Measurements from ENCODE around the gene RALGPS1.

RALGPS1 gene

DNA sequence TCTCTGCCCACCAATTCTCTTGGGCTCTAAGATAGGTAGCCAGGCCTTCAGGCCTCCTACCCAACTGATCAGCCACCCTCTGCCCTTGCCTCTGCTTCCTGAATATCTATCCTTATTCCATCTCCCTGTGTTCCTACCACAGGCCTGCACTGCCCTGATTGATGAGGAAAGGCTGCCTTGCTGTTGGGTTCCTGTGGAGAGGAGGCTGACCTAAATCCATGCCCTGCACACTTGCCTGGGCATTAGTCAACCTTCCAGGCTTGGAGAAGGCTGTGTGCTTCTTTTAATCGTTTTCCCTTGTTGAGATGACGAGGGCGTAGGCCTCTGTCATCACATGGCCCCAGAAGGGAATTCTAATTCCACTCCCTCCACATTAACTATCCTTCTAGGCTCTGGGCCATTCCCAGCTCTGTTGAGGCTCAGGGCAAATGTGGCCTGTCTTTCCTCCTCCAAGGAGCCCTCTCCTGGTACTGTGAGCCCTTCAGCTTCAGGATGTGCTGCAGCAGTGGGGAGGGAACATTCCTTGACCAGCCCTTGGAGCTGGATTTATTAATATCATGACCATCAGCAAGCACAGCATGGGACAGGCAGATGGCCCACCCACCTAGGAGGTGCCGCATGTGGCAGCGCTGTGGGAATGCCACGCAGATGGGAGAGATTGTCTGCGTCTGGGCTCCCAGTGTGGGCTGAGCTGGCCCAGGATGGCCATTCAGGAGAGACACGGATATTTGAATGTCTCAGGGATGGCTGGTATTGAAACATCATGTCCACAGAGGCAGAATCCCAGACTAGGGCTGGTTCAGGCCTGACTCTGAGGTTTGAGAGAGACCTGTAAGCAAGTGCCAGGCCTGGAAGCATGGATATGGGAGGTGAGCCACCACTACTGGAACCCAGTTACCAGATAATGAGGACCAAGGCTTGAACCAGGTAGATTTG lies 166.9 kb downstream of the RALGPS1 start:
- DNase-seq = no peak

DNA sequence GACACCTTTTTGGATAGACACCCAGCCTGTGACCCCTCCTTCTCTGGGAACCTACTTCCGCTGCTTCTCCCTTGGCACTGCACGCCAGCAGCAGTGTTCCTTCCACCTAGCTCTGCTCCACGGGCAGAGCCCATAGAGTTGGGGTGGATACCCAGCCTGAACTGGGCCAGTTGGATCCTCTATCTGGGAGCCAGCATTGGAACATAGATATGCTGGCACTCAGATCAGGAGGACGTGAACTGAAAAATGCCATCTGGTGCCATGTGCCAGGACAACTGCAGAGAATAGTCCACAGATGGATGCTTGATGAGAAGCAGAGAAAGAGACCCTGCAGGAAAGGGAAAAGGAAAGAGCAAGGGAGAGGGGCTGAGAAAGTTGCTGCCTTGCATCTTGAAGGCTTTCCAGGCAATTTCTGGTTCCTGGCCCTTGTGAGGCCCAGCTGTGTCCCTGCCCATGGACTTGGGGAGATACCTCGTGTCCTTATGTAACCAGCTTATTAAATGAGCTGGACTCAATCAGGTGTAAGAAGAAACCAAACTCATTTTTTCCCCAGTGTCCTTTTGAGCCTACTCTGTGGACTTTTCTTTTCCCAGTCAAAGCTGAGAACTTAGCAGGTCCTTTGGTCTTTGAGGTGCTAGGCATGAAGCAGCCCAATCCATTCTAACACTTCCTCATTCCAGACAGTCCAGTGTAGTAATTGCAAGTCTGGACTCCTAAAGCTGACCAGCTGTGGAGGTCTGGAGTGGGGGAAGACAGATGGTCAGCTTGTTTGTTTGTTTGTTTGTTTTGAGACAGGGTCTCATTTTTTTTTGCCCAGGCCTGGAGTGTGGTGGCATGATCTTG lies 168.8 kb downstream of the RALGPS1 start:
- no peak for DNase-seq

GRCh38 chr9:127084076-127085039 lies 169.8 kb downstream of the RALGPS1 start:
- DNase-seq = no peak

DNA sequence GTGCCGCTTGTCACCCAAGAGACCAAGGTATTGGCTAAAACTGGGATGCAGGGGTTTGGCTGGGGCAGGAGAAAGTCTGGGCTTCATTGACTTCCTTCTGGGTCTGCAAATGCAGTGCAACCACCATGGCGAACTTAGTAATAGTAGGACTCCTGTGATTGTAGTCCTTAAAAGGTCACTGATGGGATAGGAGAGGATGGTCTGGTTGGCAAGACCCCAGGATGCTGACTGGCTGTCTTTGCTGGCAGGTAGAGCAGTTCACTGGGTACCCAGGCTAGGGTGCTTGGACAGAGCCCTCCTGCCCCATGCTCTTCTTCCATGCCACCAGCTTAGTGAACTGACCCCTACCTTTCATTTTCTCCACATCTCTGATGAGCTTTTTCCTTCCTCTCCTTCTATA lies 170.6 kb downstream of the RALGPS1 start:
- DNase-seq = no peak

DNA sequence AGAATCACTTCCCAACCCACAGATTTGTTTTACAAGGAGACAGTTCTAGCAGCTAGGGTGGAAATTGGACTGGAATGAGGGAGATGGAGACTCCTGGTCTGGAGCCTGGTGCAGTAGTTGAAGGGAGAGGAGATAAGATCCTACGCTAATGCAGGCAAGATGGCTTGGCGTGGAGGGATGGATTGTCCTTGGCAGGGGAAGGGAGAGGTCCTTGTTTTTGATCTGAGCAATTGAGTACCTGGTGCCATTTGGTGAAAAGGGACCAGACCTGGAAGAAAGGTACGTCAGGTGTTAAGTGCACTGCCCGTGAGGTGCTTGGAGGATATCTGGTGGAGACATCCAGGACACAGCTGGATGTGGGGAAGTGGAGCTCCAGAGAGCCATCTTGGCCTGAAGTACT lies 172.2 kb downstream of the RALGPS1 start:
- DNase-seq = no peak

DNA sequence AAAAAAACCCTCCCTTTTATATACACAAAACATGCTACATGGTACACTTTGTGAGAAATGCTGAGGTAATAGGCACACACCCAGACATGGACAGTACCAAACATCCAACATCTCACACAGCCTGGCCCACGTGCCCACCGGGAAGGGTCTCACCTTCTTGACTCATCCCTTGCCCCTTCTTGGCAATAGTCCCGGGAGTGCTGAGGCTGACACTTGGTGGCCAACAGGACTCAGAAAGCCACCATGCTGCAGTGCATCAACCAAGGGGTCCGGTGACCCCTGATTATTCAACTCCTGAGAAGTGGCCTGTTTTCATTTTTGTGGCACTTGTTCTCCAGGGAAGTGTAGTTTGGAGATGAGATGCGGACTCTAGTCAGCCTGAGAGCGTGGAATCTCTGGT lies 172.8 kb downstream of the RALGPS1 start:
- DNase-seq = no peak

DNA sequence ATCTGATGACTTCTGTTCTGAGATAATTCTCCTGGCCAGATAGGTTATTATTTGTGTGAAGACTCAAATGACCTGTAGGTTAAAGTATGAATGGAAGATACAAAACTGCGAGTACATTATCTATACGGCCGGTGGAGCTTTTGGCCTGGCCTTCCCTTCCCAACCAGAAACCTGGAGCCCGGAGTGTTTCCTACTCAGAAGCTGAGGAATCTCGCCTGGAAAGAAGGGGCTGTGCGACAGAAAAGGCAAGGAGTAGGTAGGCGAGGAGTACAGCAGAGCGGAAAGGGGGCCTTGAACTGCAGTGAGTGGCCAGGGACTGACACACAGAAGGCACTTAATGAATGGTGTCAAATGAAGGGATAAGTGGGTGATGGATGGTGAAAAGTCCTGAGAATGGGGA lies 173.3 kb downstream of the RALGPS1 start:
- DNase-seq = no peak

- no peak for DNase-seq
Measured at GRCh38 chr9:127088724-127089615, 174.4 kb downstream of the RALGPS1 start.

- no peak for DNase-seq
Measured at GRCh38 chr9:127089631-127090081, 175.1 kb downstream of the RALGPS1 start.

- DNase-seq = no peak
Measured at GRCh38 chr9:127090341-127090985, 175.9 kb downstream of the RALGPS1 start.

DNA sequence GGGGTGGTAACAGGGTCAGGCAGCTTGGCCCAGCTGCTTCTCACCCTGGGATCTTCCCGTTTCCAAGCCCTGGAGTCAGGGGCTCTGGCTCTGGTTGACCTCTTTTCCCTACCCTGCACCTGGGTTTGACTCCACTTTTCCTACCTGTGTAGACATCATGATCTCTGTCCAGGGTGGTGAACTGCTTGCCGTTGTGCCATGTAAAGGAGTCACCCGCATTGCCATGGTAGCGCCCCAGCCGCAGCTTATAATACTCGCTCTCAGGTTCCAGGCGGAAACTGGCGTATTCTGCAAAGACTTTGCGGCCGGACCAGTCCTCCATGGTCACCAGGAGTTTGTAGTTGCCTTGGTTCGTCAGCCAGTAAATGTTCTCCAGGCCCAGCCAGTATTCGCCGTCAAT lies 176.9 kb downstream of the RALGPS1 start:
- DNase-seq = no peak

- no peak for DNase-seq
Measured at GRCh38 chr9:127092041-127092608, 177.5 kb downstream of the RALGPS1 start.

DNA sequence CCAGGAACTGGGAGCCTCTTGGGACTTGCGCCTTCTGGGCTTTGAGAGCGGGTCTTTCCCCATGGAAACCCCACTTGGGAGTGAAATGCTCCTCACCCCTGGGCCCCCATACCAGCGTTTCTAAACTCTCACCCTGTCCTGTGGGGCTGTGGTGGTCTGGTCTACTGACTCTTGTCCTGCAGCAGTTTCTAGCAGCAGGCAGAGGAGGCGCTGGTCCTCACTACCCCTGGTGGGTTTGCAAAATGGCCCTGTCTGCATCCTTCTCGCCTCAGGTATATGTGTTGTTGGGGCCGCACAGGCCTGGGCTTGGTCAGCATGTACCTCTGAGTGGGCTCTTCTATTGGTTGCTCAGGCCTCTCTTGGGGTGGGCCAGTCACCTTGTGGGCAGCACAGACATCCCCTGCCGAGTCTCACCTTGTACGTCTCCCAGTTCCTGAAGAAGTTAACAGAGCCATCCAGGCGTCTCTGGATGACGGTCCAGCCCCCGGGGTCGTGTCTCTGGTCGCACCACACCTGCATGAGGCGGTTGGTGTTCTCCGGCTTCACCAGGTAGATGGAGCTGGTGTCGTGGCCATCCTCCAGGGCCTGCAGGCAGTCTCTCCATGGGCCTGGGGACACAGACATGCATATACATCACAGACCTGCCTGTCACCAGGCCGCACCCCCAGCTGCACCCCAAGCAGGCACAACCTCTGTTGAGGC lies 178.9 kb downstream of the RALGPS1 start:
- no peak for DNase-seq

DNA sequence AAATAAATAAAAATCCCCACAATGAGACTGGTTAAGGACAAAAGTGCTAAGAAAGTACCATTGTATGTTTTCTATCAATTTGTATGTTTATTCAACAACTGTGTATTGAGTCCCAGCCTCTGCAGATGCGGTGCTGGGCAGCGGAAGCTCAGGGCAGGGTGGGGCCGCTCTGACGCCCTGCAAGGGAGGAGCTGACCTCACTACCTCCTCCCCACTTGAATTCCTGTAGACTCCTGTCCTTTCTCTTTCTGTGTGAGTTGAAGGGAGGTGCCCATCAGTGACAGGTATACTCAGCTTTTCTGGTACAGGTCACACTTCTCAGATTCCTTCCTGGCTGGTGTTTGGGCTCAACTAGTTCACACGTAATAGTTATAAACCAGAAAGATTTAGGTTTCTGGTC lies 180.8 kb downstream of the RALGPS1 start:
- DNase-seq = no peak

DNA sequence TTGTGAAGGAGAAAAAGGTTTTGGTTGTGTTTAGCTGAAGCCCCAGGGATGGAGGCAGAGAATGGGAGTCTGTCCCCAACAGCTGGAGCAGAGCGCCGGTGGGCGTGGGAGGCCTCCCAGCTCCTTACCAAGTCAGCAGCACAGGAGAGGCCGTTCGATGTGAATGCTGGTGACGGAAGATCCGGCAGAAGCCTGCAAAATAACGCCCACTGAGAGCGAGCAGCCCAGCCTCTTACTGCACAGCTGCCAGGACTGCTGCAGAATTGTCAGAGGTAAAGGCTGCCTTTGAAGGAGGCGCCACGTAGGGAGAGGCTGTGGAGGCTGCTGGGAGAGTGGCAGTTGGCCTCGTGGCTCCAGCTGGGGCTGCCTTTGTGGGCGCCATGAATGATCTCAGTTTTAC lies 181.6 kb downstream of the RALGPS1 start:
- no peak for DNase-seq

DNA sequence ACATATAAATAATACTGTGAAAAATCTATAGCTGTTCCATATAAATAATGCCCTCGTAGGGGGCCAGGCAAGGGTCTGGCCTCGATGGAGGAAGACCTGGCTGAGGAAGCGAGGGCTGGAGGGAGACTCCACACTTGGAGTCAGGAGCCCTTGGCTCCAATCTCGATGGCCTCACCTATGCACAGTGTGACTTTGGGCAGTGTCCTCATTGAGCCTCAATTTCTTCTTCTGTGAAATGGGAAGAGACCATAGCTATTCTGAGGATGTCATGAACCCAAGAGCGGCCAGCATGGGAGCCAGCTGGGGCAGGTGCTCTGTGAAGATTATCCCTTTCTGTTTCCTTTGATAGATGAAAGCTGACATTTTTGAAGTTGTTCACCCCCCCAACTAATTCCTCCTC lies 183.1 kb downstream of the RALGPS1 start:
- DNase-seq = no peak

DNA sequence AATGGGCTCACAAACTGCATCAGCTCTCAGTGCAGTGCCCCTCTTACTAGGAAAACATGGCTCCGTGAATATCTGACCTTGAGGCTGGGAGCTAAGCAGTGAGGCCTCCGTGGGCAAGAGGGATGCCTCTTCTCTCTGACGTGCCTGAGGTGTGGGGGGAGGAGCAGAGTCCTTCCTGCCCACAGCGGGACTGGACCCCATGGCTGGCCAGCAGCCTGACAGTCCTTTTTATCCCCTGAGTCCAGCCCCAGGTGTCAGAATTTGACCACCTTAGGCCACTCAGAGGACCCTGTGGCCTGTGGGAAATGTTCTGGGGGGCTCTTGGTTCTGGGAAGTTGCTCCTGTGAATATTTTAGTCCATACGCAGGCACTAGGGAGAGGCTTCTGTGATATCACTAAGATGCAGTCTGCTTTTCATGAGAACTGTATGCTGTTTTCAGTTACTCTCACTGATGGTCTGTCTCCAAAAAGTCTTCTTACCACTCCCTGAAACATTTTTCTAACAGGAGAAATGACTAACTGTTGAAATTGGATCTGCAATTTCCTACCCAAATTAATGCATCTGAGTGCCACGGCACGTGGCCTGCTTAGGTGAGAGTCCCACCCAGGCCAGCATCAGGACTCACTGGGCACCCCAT lies 184.5 kb downstream of the RALGPS1 start:
- DNase-seq = no peak

DNA sequence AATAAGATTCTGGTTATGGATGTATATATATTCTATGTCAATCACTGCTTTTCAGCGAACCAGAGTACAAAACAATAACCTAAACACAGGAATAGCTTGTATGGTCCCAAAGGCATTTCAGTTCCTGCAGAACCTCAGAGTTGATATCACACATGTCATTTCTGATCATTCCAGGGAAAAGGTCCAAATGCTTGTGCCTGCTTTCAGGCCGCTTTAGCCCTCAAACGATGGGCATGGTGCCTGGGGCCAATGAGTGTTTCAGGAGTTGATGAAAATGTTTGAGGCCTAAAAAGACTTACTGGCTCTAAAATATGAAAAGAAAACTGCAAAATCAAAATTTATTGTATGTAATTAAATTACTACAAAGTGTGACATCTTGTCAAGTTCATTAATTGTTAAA lies 185.1 kb downstream of the RALGPS1 start:
- no peak for DNase-seq

GRCh38 chr9:127102176-127102575 lies 187.6 kb downstream of the RALGPS1 start:
- no peak for DNase-seq

DNA sequence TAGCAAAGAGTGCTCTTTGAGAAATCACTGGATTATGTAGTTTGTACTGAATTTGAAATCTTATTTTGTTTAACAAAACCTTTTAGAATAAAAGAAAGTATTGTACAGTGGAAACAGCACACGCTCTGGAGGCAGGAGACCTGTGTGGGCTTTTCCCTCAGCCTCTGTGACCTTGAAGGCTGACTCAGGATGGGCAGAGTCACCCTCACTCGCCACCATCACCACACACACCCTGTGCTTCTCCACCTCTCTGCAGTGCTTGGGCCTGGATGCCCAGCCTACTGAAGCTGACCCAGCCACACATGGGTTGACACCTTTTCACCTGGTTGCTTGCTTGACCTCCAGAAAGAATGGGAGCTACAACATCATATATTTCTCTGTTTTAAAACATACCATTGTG lies 188.2 kb downstream of the RALGPS1 start:
- no peak for DNase-seq
